Measurements from ENCODE around the gene WDFY4. TPM values are rescaled to one million over a fixed set of nuclear protein-coding genes. Genes with fewer than 3 reads are reported as not detected.

WDFY4 gene
- total RNA-seq, 1 experiment from 2014 or later = not detected

GRCh38 chr10:48691812-48692528 lies 7.3 kb downstream of the WDFY4 start:
- DNase-seq (ENCODE audit: low read depth) = no peak

- no peak for DNase-seq (ENCODE audit: low read depth)
These were observed 8.1 kb downstream of the WDFY4 start for GRCh38 chr10:48692748-48693147.

- DNase-seq (ENCODE audit: low read depth) = no peak
These were observed 8.5 kb downstream of the WDFY4 start for GRCh38 chr10:48693206-48693605.

GRCh38 chr10:48694371-48695030 lies 9.8 kb downstream of the WDFY4 start:
- no peak for DNase-seq (ENCODE audit: low read depth)

GRCh38 chr10:48695636-48696534 lies 11.2 kb downstream of the WDFY4 start:
- DNase-seq (ENCODE audit: low read depth) = no peak

- no peak for DNase-seq (ENCODE audit: low read depth)
These were observed 11.8 kb downstream of the WDFY4 start for GRCh38 chr10:48696535-48696873.

- no peak for DNase-seq (ENCODE audit: low read depth)
These were observed 12.4 kb downstream of the WDFY4 start for GRCh38 chr10:48697091-48697490.

- no peak for DNase-seq (ENCODE audit: low read depth)
These were observed 13.4 kb downstream of the WDFY4 start for GRCh38 chr10:48697821-48698764.

- DNase-seq (ENCODE audit: low read depth) = no peak
These were observed 14.4 kb downstream of the WDFY4 start for GRCh38 chr10:48699011-48699627.

GRCh38 chr10:48700071-48700470 lies 15.4 kb downstream of the WDFY4 start:
- no peak for DNase-seq (ENCODE audit: low read depth)

- DNase-seq (ENCODE audit: low read depth) = no peak
These were observed 15.8 kb downstream of the WDFY4 start for GRCh38 chr10:48700493-48700892.

- no peak for DNase-seq (ENCODE audit: low read depth)
These were observed 16.6 kb downstream of the WDFY4 start for GRCh38 chr10:48701139-48701901.

- no peak for DNase-seq (ENCODE audit: low read depth)
These were observed 17.3 kb downstream of the WDFY4 start for GRCh38 chr10:48701941-48702340.

GRCh38 chr10:48703531-48704122 lies 19.0 kb downstream of the WDFY4 start:
- DNase-seq (ENCODE audit: low read depth) = no peak

- DNase-seq (ENCODE audit: low read depth) = no peak
These were observed 19.5 kb downstream of the WDFY4 start for GRCh38 chr10:48704156-48704555.

- DNase-seq (ENCODE audit: low read depth) = no peak
These were observed 20.8 kb downstream of the WDFY4 start for GRCh38 chr10:48705401-48705938.

GRCh38 chr10:48707472-48707871 lies 22.8 kb downstream of the WDFY4 start:
- DNase-seq (ENCODE audit: low read depth) = no peak

GRCh38 chr10:48708144-48708543 lies 23.5 kb downstream of the WDFY4 start:
- DNase-seq (ENCODE audit: low read depth) = no peak

- DNase-seq (ENCODE audit: low read depth) = no peak
These were observed 26.1 kb downstream of the WDFY4 start for GRCh38 chr10:48710647-48711275.
